GM18526 (cell line): ENCODE results near the gene SMOC1.

Experiments
- POLR2A ChIP-seq: IDR thresholded peaks from 3 replicates; pipeline ENCODE4 v1.6.1; 2011; ENCODE audit not compliant: insufficient read length; ENCODE audit errors: extremely low read depth

The SMOC1 gene

DNA sequence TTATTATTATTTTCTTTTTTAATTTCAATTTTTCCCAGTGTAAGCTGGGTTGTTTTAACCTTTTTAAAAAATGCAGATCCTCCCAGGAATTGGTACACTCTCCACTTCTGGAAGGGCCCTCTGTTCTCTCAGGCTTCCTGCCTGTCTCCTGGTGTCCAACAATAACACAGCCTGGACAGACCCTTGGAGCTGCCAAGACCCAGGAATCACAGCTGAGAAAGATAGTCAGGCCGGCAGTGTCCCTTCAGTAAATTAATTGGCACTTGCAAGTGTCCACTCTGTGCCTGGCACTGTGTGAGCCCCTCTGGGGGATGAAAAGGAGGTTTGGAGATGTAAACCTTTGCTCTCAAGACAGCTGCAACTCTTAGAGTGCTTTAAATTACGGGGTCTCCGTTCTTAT lies 113.3 kb downstream of the SMOC1 start:
- no peak for TF ChIP-seq POLR2A

DNA sequence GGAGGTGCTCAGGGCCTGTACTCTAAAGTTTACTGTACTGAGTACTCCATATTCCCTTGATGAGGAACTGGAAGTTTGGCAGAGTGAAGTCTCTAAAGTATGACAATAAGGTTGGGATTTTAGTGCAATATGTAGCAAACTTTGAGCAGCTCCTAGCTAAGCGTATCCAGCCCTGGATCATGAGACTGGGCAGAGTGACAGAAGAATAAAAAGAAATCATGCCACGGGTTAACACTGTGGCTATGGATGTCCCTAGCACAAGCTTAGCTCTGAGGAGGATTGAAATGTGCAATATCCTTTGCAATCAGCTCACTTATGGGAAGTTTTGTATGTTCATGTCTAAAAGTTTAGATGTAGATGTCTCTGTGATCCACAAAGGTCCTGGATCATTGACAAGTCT lies 114.1 kb downstream of the SMOC1 start:
- no peak for TF ChIP-seq POLR2A

GRCh38 chr14:69994002-69994401 lies 114.8 kb downstream of the SMOC1 start:
- no peak for TF ChIP-seq POLR2A

DNA sequence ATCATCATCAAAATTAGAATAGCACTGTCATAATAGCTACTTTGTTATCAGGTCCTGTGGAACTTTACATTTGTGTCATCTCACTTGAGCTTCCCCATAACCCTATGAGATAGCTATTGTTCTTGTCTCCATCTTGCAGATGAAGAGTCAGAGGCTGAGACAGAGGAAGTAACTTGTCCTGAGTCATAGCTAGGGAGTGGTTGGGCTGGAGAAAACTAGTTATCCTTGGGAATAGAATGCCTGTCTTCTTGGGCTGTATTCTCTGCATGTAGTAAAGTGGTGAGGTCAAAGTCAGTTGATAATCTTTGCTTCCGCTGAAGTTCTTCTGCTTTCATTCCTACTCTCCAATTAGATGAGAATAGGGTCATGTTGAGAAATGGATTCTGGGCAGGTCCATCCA lies 117.0 kb downstream of the SMOC1 start:
- no peak for TF ChIP-seq POLR2A

DNA sequence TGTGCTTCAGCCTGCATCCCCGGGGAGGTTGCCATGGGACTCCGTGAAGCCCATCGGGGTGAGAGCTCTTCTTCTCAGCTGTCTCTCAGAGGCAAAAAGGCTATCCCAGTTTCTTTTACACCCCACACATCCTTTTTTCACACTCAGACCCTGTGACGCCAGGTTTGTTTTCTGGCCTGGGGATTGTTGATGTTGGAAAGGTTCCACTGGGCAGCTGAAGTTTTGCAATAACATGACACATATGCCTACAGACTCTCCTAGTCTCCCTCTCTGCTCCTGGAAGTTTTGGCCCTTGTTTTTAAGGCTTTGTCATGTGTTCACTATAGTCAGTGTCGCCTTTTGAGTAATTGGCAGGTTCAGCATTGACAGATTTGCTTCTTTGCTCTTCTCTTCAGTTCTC lies 118.6 kb downstream of the SMOC1 start:
- TF ChIP-seq POLR2A: no peak

GRCh38 chr14:69999261-69999674 lies 120.1 kb downstream of the SMOC1 start:
- TF ChIP-seq POLR2A: no peak

GRCh38 chr14:70000601-70001000 lies 121.4 kb downstream of the SMOC1 start:
- no peak for TF ChIP-seq POLR2A

GRCh38 chr14:70002589-70003346 lies 123.6 kb downstream of the SMOC1 start:
- no peak for TF ChIP-seq POLR2A

- no peak for TF ChIP-seq POLR2A
These were observed 125.6 kb downstream of the SMOC1 start for GRCh38 chr14:70004791-70005190.

- TF ChIP-seq POLR2A: no peak
These were observed 126.1 kb downstream of the SMOC1 start for GRCh38 chr14:70005281-70005805.

- no peak for TF ChIP-seq POLR2A
These were observed 127.5 kb downstream of the SMOC1 start for GRCh38 chr14:70006699-70007098.

DNA sequence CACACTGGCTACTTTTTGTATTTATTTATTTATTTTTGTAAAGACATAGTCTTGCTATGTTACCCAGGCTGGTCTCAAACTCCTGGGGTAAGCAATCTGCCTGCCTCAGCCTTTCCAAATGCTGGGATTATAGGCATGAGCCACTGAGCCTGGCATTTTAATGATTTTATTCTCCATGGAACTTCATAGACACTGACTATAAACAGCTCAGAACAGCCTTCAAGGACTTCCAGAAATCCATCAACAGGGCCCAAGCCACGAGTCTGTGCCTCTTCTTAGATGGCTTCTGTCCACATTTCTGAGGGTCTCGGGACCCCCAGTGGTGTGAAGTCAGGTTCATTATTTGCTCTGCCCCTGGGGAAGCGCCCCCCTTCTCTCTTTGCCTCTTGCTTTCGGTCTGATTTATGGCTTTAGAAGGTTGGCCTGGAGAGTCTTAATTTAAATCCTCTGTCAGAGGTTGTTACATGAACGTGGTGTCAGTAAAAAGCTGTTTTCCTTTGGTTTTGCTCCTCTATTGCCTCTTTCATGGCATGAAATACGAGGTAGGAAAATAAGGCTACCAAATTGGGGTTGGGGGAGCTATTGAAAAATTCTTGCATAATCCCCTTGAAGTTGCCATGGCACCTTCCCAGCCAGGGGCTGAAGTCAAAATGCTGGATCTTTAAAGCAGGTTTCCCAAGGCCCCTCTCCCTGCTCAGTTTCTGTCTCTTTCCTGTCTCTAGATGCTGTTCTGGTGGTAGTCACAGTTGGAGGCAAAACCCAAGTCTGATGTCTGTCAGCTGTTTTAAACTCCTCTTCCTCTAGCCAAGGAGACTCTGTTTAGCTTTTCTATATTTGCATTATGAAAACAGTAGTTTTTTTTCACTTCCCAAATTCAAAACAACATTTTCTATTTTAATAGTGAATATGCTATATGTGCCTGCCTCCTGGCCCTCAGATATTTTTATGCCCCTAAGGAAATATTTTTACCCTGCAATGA lies 129.4 kb downstream of the SMOC1 start:
- no peak for TF ChIP-seq POLR2A

DNA sequence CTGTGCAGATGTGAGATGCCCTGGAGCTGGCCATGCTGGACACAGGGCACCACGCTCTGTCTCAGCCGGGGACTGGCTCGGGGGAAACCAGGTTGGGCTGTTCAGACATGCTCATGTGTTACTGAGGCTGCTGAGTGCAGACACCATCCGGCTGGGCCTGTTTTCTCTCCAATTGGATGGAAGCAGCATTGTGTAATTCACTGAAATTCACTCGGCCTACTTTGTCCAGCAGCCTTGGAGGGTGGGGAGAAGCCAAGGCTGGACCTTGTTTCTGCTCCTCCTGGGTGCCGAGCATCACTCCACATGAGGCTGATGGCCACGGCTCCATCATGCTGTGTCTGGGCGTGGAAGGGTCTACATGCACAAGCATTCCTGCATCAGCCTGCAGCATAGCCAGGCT lies 130.7 kb downstream of the SMOC1 start:
- no peak for TF ChIP-seq POLR2A

GRCh38 chr14:70011098-70011497 lies 131.9 kb downstream of the SMOC1 start:
- no peak for TF ChIP-seq POLR2A

GRCh38 chr14:70011708-70012107 lies 132.5 kb downstream of the SMOC1 start:
- no peak for TF ChIP-seq POLR2A
